SK-N-SH (cell line): ENCODE data around the gene FPR2.

ENCODE experiments used
- CHD2 ChIP-seq: fragments of 150-350 bp; IDR thresholded peaks from 2 replicates; pipeline ENCODE4 v1.6.1; 2018; ENCODE audit warnings: low read length; ENCODE audit not compliant: partially characterized antibody
- CTCF ChIP-seq: fragments of 200-600 bp; sonication (generic); IDR thresholded peaks from 2 replicates; pipeline ENCODE4 v1.6.1; 2017; ENCODE audit warnings: antibody characterized with exemption, mild to moderate bottlenecking, moderate library complexity
- EZH2phosphoT487 ChIP-seq: fragments of 200-600 bp; sonication (generic); IDR thresholded peaks from 2 replicates; pipeline ENCODE4 v1.6.1; 2017; ENCODE audit warnings: low read depth, mixed run types, mild to moderate bottlenecking, antibody characterized with exemption, moderate library complexity, borderline replicate concordance
- FOXJ3 ChIP-seq: sonication (generic); formaldehyde crosslinking; IDR thresholded peaks from 2 replicates; pipeline ENCODE4 v1.5.1; 2020; ENCODE audit warnings: mild to moderate bottlenecking, missing genetic modification reagents
- FOXM1 ChIP-seq: IDR thresholded peaks from 2 replicates; pipeline ENCODE4 v1.4.0; 2012; ENCODE audit warnings: low read depth, mild to moderate bottlenecking
- JUND ChIP-seq: IDR thresholded peaks from 2 replicates; pipeline ENCODE4 v1.4.0; 2012
- MAX ChIP-seq: IDR thresholded peaks from 2 replicates; pipeline ENCODE4 v1.4.0; 2012; ENCODE audit warnings: low read depth
- PBX3 ChIP-seq: IDR thresholded peaks from 2 replicates; pipeline ENCODE4; 2012
- POLR2AphosphoS5 ChIP-seq: IDR thresholded peaks from 2 replicates; pipeline ENCODE4 v1.6.1; 2012; ENCODE audit warnings: low read depth, low read length
- TAF1 ChIP-seq: IDR thresholded peaks from 2 replicates; pipeline ENCODE4 v1.6.1; 2012; ENCODE audit warnings: low read depth, mild to moderate bottlenecking, low read length, moderate library complexity, borderline replicate concordance
- ZBTB33 ChIP-seq: IDR thresholded peaks from 2 replicates; pipeline ENCODE4 v1.4.0; 2012; ENCODE audit warnings: low read depth, borderline replicate concordance

DNA sequence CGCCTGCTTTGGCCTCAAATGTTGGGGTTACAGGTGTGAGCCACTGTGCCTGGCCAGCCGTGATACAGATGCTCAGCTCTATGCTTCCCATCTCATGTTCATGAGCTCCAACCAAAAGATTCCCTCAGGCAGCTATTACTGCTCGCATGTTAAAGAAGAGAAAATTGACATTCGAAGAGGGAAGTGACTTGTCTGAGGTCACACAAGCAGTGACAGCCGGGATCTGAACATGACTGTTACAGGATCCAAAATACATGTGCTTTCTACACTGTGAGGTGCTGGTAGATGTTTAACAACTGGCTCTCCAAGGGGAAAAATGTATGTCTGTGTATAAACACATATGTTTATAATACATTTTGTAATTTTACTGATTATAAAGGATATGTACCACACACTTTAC, 20.6 kb upstream of the FPR2 start:
- TF ChIP-seq EZH2phosphoT487 = no peak
- TF ChIP-seq CTCF = no peak
- TF ChIP-seq ZBTB33 = no peak
- no peak for TF ChIP-seq FOXM1
- no peak for TF ChIP-seq JUND
- TF ChIP-seq TAF1 = no peak
- no peak for TF ChIP-seq POLR2AphosphoS5
- TF ChIP-seq PBX3 = no peak
- TF ChIP-seq MAX = no peak
- TF ChIP-seq FOXJ3 = no peak
- no peak for TF ChIP-seq CHD2
